ENCODE data around the gene GBX2.

GBX2 gene

GRCh38 chr2:236180831-236181453 lies 12.8 kb upstream of the GBX2 start:
- peak; percentile 86 for DNase-seq (ENCODE audit: low read depth)

GRCh38 chr2:236180076-236180816 lies 12.1 kb upstream of the GBX2 start:
- peak; percentile 75 for DNase-seq (ENCODE audit: low read depth)

- peak; percentile 58 for DNase-seq (ENCODE audit: low read depth)
These were observed 11.3 kb upstream of the GBX2 start for GRCh38 chr2:236179236-236180075.

GRCh38 chr2:236178890-236179235 lies 10.7 kb upstream of the GBX2 start:
- peak; percentile 53 for DNase-seq (ENCODE audit: low read depth)

- DNase-seq (ENCODE audit: low read depth) = peak; percentile 72
These were observed 10.0 kb upstream of the GBX2 start for GRCh38 chr2:236177967-236178889.

GRCh38 chr2:236177604-236177966 lies 9.4 kb upstream of the GBX2 start:
- DNase-seq (ENCODE audit: low read depth) = peak; percentile 25

GRCh38 chr2:236176951-236177350 lies 8.8 kb upstream of the GBX2 start:
- no peak for DNase-seq (ENCODE audit: low read depth)

GRCh38 chr2:236176417-236176816 lies 8.2 kb upstream of the GBX2 start:
- DNase-seq (ENCODE audit: low read depth) = peak; percentile 49

GRCh38 chr2:236175548-236176150 lies 7.5 kb upstream of the GBX2 start:
- DNase-seq (ENCODE audit: low read depth) = peak; percentile 48

- DNase-seq (ENCODE audit: low read depth) = no peak
These were observed 5.8 kb upstream of the GBX2 start for GRCh38 chr2:236173729-236174607.

GRCh38 chr2:236173036-236173728 lies 5.0 kb upstream of the GBX2 start:
- no peak for DNase-seq (ENCODE audit: low read depth)

- DNase-seq (ENCODE audit: low read depth) = no peak
These were observed 4.3 kb upstream of the GBX2 start for GRCh38 chr2:236172255-236173035.

GRCh38 chr2:236171680-236172254 lies 3.6 kb upstream of the GBX2 start:
- no peak for DNase-seq (ENCODE audit: low read depth)

- no peak for DNase-seq (ENCODE audit: low read depth)
These were observed 3.0 kb upstream of the GBX2 start for GRCh38 chr2:236171181-236171679.

GRCh38 chr2:236170590-236171165 lies 2.5 kb upstream of the GBX2 start:
- DNase-seq (ENCODE audit: low read depth) = no peak

GRCh38 chr2:236169741-236170589 lies 1.8 kb upstream of the GBX2 start:
- no peak for DNase-seq (ENCODE audit: low read depth)

- DNase-seq (ENCODE audit: low read depth) = no peak
These were observed 1.1 kb upstream of the GBX2 start for GRCh38 chr2:236169151-236169721.

Data from ELR (cell line).